ENCODE results near the gene CAVIN2.
"Not testable (repeated sequence)": the region's sequence is repeated elsewhere in the genome, so short reads cannot be mapped to it uniquely, and the experiment has no call there.

Gene CAVIN2

GRCh38 chr2:191797942-191798876, 48.7 kb downstream of the CAVIN2 start:
- DNase-seq, result no peak

GRCh38 chr2:191797500-191797899, 49.4 kb downstream of the CAVIN2 start:
- DNase-seq, result no peak

GRCh38 chr2:191795715-191796114, 51.2 kb downstream of the CAVIN2 start:
- DNase-seq, result no peak

GRCh38 chr2:191791953-191792560, 54.8 kb downstream of the CAVIN2 start:
- no peak for DNase-seq

- DNase-seq, result no peak
These were observed 56.2 kb downstream of the CAVIN2 start for GRCh38 chr2:191790737-191791136.

GRCh38 chr2:191789796-191790195, 57.1 kb downstream of the CAVIN2 start:
- no peak for DNase-seq

- DNase-seq, result no peak
These were observed 60.2 kb downstream of the CAVIN2 start for GRCh38 chr2:191786694-191787093.

- DNase-seq, result not testable (repeated sequence)
These were observed 61.2 kb downstream of the CAVIN2 start for GRCh38 chr2:191785651-191786050.
